Activated CD8-positive, alpha-beta T cell treated with anti-CD3 and anti-CD28 coated beads for 36 hours (primary cell): ENCODE measurements around the gene IGLON5. TPM values are rescaled to one million over a fixed set of nuclear protein-coding genes. Genes with fewer than 3 reads are reported as not detected.

Experiments
- ATAC-seq: fragments of 200-7000 bp; cut with Tn5 transposase; one replicate; pipeline ENCODE4 v1.10.0; 2021; ENCODE audit warnings: mild to moderate bottlenecking, moderate library complexity
- CTCF ChIA-PET: fragments of 350-600 bp; sonication (Branson Sonifier 250); formaldehyde crosslinking; loops from one replicate; lab custom pipeline; 2021; ENCODE audit warnings: antibody characterized with exemption; lab: Charles Lee
- POLR2A ChIA-PET: fragments of 350-600 bp; sonication (Branson Sonifier 250); formaldehyde crosslinking; loops from one replicate; lab custom pipeline; 2021; ENCODE audit warnings: antibody characterized with exemption; lab: Charles Lee
- DNase-seq: peaks from one replicate; pipeline ENCODE4 v3.0.0-alpha.2; 2020
- H3K27ac Mint-ChIP-seq: one replicate; pipeline ENCODE4 v1.8.0; 2021; ENCODE audit warnings: mild to moderate bottlenecking, mixed read lengths
- H3K27me3 Mint-ChIP-seq: one replicate; pipeline ENCODE4 v1.8.0; 2021; ENCODE audit warnings: mixed read lengths
- H3K36me3 Mint-ChIP-seq: one replicate; pipeline ENCODE4 v1.8.0; 2021; ENCODE audit warnings: low read depth, mixed read lengths
- H3K4me1 Mint-ChIP-seq: one replicate; pipeline ENCODE4 v1.8.0; 2021; ENCODE audit warnings: low read depth, mixed read lengths
- H3K4me3 Mint-ChIP-seq: one replicate; pipeline ENCODE4 v1.8.0; 2021; ENCODE audit warnings: mild to moderate bottlenecking, moderate library complexity, mixed read lengths
- H3K9me3 Mint-ChIP-seq: one replicate; pipeline ENCODE4 v1.8.0; 2021; ENCODE audit warnings: mixed read lengths
- CTCF ChIP-seq: fragments of 200-600 bp; IDR thresholded peaks from one replicate; pipeline ENCODE4 v1.8.0; 2022; ENCODE audit warnings: antibody characterized with exemption, mild to moderate bottlenecking
- intact Hi-C: fragments of 100-400 bp; cut with micrococcal nuclease; formaldehyde crosslinking; loops from one replicate; pipeline ENCODE4 v1.10.0; 2022
- total RNA-seq, 2 experiments: library from RNA; stranded (reverse); gene quantifications; one replicate each; pipeline ENCODE4 v1.2.3, GENCODE V29; 2021

The IGLON5 gene
- total RNA-seq, 2 experiments from 2014 or later = 0.16 to 0.23 TPM

GRCh38 chr19:51316688-51317087 lies 5.2 kb downstream of the IGLON5 start:
- no peak overlapping the region for H3K4me3 Mint-ChIP-seq
- no peaks in the 10 kb centered on the region for H3K36me3 Mint-ChIP-seq
- H3K4me1 Mint-ChIP-seq = no peaks in the 10 kb centered on the region
- intact Hi-C loops = no loop called here
- H3K27me3 Mint-ChIP-seq = peaks cover 25% of the 10 kb centered on the region
- no peak overlapping the region for H3K27ac Mint-ChIP-seq
- POLR2A ChIA-PET = no interaction called here
- DNase-seq (no peak), ATAC-seq (no peak)
- CTCF ChIA-PET = no interaction called here
- H3K9me3 Mint-ChIP-seq = peaks cover 3% of the 10 kb centered on the region
- TF ChIP-seq CTCF = no peak

- peaks cover 22% of the 10 kb centered on the region for H3K27me3 Mint-ChIP-seq
- intact Hi-C loops = no loop called here
- CTCF ChIA-PET = interaction anchor here (1.0 kb wide), 1 partner anchor 198 kb away, joined by 3 read pairs; no protein-coding TSS in a partner anchor
- no peak overlapping the region for H3K27ac Mint-ChIP-seq
- no peak for TF ChIP-seq CTCF
- no peaks in the 10 kb centered on the region for H3K4me1 Mint-ChIP-seq
- DNase-seq (no peak), ATAC-seq (no peak)
- POLR2A ChIA-PET = no interaction called here
- no peak overlapping the region for H3K4me3 Mint-ChIP-seq
- H3K36me3 Mint-ChIP-seq = no peaks in the 10 kb centered on the region
- H3K9me3 Mint-ChIP-seq = peaks cover 3% of the 10 kb centered on the region
These were observed 5.9 kb downstream of the IGLON5 start for GRCh38 chr19:51317376-51317775.

- ChIA-PET CTCF (interaction anchor here (1.0 kb wide), 1 partner anchor 198 kb away, joined by 3 read pairs; no protein-coding TSS in a partner anchor), POLR2A (no interaction called here)
- Mint-ChIP-seq H3K4me1 (no peaks in the 10 kb centered on the region), H3K27ac (no peak overlapping the region), H3K9me3 (peaks cover 3% of the 10 kb centered on the region), H3K27me3 (peaks cover 24% of the 10 kb centered on the region), H3K36me3 (no peaks in the 10 kb centered on the region), H3K4me3 (no peak overlapping the region)
- DNase-seq = no peak
- TF ChIP-seq CTCF = no peak
- ATAC-seq = no peak
- intact Hi-C loops = no loop called here
These were observed 6.5 kb downstream of the IGLON5 start for GRCh38 chr19:51317968-51318367.

- Mint-ChIP-seq H3K36me3 (no peaks in the 10 kb centered on the region), H3K27ac (no peak overlapping the region), H3K9me3 (peaks cover 3% of the 10 kb centered on the region), H3K4me1 (no peaks in the 10 kb centered on the region), H3K27me3 (peaks cover 24% of the 10 kb centered on the region), H3K4me3 (no peak overlapping the region)
- no peak for TF ChIP-seq CTCF
- DNase-seq (no peak), ATAC-seq (no peak)
- intact Hi-C loops = no loop called here
- CTCF ChIA-PET = no interaction called here
- POLR2A ChIA-PET = no interaction called here
These were observed 7.5 kb downstream of the IGLON5 start for GRCh38 chr19:51318687-51319648.

GRCh38 chr19:51319649-51320279 lies 8.3 kb downstream of the IGLON5 start:
- intact Hi-C loops = no loop called here
- Mint-ChIP-seq H3K27ac (no peak overlapping the region), H3K9me3 (peaks cover under 1% of the 10 kb centered on the region), H3K36me3 (no peaks in the 10 kb centered on the region), H3K27me3 (peaks cover 25% of the 10 kb centered on the region), H3K4me1 (no peaks in the 10 kb centered on the region), H3K4me3 (no peak overlapping the region)
- CTCF ChIA-PET = no interaction called here
- no peak for ATAC-seq
- DNase-seq = no peak
- POLR2A ChIA-PET = no interaction called here
- no peak for TF ChIP-seq CTCF
